Measurements from ENCODE around the gene DOK1. TPM values are rescaled to one million over a fixed set of nuclear protein-coding genes. Genes with fewer than 3 reads are reported as not detected.
A peak's percentile ranks its signal among the peaks of the same experiment; 100 is the strongest.

Gene DOK1
- total and polyA plus RNA-seq, 4 donors: 7.5 to 14.5 (median 12.6) TPM

- Histone ChIP-seq H3K4me1 (ENCODE audit: control insufficient read depth, insufficient read depth, low read length) (peaks cover 29% of the 10 kb centered on the region), H3K9me3 (ENCODE audit: control insufficient read depth, insufficient read depth, low read length) (no peaks in the 10 kb centered on the region), H3K27me3 (ENCODE audit: control insufficient read depth, insufficient read depth, low read length) (peaks cover 96% of the 10 kb centered on the region), H3K4me3 (ENCODE audit: low read depth, low read length) (no peak overlapping the region), H3K27ac (ENCODE audit: low read depth, low read length) (no peak overlapping the region), H3K36me3 (ENCODE audit: control insufficient read depth, insufficient read depth, low read length) (no peaks in the 10 kb centered on the region)
- DNase-seq (ENCODE audit: low read depth in 4 of 6, low spot score in 6 of 6): peak in 2 of 6 donors; percentile 38 to 42
- WGBS (ENCODE audit: insufficient coverage): 2% methylated on average over 52 of the region's 52 CpGs
Observed at GRCh38 chr2:74513605-74514367, 40.7 kb upstream of the DOK1 start.

- Histone ChIP-seq H3K4me1 (ENCODE audit: control insufficient read depth, insufficient read depth, low read length) (peaks cover 29% of the 10 kb centered on the region), H3K36me3 (ENCODE audit: control insufficient read depth, insufficient read depth, low read length) (no peaks in the 10 kb centered on the region), H3K9me3 (ENCODE audit: control insufficient read depth, insufficient read depth, low read length) (no peaks in the 10 kb centered on the region), H3K4me3 (ENCODE audit: low read depth, low read length) (no peak within 1 kb of the TSS), H3K27ac (ENCODE audit: low read depth, low read length) (no peak within 1 kb of the TSS), H3K27me3 (ENCODE audit: control insufficient read depth, insufficient read depth, low read length) (peaks cover 98% of the 10 kb centered on the region)
- under 1% methylated on average over 72 of the region's 82 CpGs for WGBS (ENCODE audit: insufficient coverage)
- peak in 1 of 6 donors; percentile 24 for DNase-seq (ENCODE audit: low read depth in 4 of 6, low spot score in 6 of 6)
Observed at GRCh38 chr2:74514368-74515270, 39.9 kb upstream of the DOK1 start, which contains the start of gene TLX2. TLX2 (plus strand) TSS chr2:74514450; CDS start chr2:74514807, 357 bp downstream.

- peaks cover 29% of the 10 kb centered on the region for H3K4me1 ChIP-seq (ENCODE audit: control insufficient read depth, insufficient read depth, low read length)
- H3K4me3 ChIP-seq (ENCODE audit: low read depth, low read length): no peak overlapping the region
- WGBS (ENCODE audit: insufficient coverage): 1% methylated on average over 52 of the region's 60 CpGs
- H3K27ac ChIP-seq (ENCODE audit: low read depth, low read length): no peak overlapping the region
- no peaks in the 10 kb centered on the region for H3K9me3 ChIP-seq (ENCODE audit: control insufficient read depth, insufficient read depth, low read length)
- peaks cover 98% of the 10 kb centered on the region for H3K27me3 ChIP-seq (ENCODE audit: control insufficient read depth, insufficient read depth, low read length)
- no peaks in the 10 kb centered on the region for H3K36me3 ChIP-seq (ENCODE audit: control insufficient read depth, insufficient read depth, low read length)
- peak in 1 of 6 donors; percentile 10 for DNase-seq (ENCODE audit: low read depth in 4 of 6, low spot score in 6 of 6)
Observed at GRCh38 chr2:74515271-74515980, 39.1 kb upstream of the DOK1 start.

GRCh38 chr2:74515981-74516633, 38.4 kb upstream of the DOK1 start:
- Histone ChIP-seq H3K36me3 (ENCODE audit: control insufficient read depth, insufficient read depth, low read length) (no peaks in the 10 kb centered on the region), H3K4me3 (ENCODE audit: low read depth, low read length) (no peak overlapping the region), H3K27me3 (ENCODE audit: control insufficient read depth, insufficient read depth, low read length) (peaks cover 95% of the 10 kb centered on the region), H3K27ac (ENCODE audit: low read depth, low read length) (no peak overlapping the region), H3K9me3 (ENCODE audit: control insufficient read depth, insufficient read depth, low read length) (no peaks in the 10 kb centered on the region), H3K4me1 (ENCODE audit: control insufficient read depth, insufficient read depth, low read length) (peaks cover 29% of the 10 kb centered on the region)
- peak in 2 of 6 donors; percentile 87 to 88 for DNase-seq (ENCODE audit: low read depth in 4 of 6, low spot score in 6 of 6)
- under 1% methylated on average over 72 of the region's 72 CpGs for WGBS (ENCODE audit: insufficient coverage)

GRCh38 chr2:74516650-74517049, 37.9 kb upstream of the DOK1 start:
- Histone ChIP-seq H3K4me3 (ENCODE audit: low read depth, low read length) (no peak overlapping the region), H3K4me1 (ENCODE audit: control insufficient read depth, insufficient read depth, low read length) (peaks cover 29% of the 10 kb centered on the region), H3K27me3 (ENCODE audit: control insufficient read depth, insufficient read depth, low read length) (peaks cover 90% of the 10 kb centered on the region), H3K9me3 (ENCODE audit: control insufficient read depth, insufficient read depth, low read length) (no peaks in the 10 kb centered on the region), H3K36me3 (ENCODE audit: control insufficient read depth, insufficient read depth, low read length) (no peaks in the 10 kb centered on the region), H3K27ac (ENCODE audit: low read depth, low read length) (no peak overlapping the region)
- 78% methylated on average over 11 of the region's 13 CpGs for WGBS (ENCODE audit: insufficient coverage)
- DNase-seq (ENCODE audit: low read depth in 4 of 6, low spot score in 6 of 6): no peak

GRCh38 chr2:74522516-74522915, 32.0 kb upstream of the DOK1 start:
- H3K27me3 ChIP-seq (ENCODE audit: control insufficient read depth, insufficient read depth, low read length): peaks cover 33% of the 10 kb centered on the region
- DNase-seq (ENCODE audit: low read depth in 4 of 6, low spot score in 6 of 6): no peak
- 79% methylated on average over 3 of the region's 3 CpGs for WGBS (ENCODE audit: insufficient coverage)
- peaks cover 20% of the 10 kb centered on the region for H3K36me3 ChIP-seq (ENCODE audit: control insufficient read depth, insufficient read depth, low read length)
- no peak overlapping the region for H3K4me3 ChIP-seq (ENCODE audit: low read depth, low read length)
- H3K4me1 ChIP-seq (ENCODE audit: control insufficient read depth, insufficient read depth, low read length): no peaks in the 10 kb centered on the region
- H3K9me3 ChIP-seq (ENCODE audit: control insufficient read depth, insufficient read depth, low read length): no peaks in the 10 kb centered on the region
- H3K27ac ChIP-seq (ENCODE audit: low read depth, low read length): no peak overlapping the region

- Histone ChIP-seq H3K9me3 (ENCODE audit: control insufficient read depth, insufficient read depth, low read length) (no peaks in the 10 kb centered on the region), H3K4me1 (ENCODE audit: control insufficient read depth, insufficient read depth, low read length) (peaks cover 11% of the 10 kb centered on the region), H3K27ac (ENCODE audit: low read depth, low read length) (no peak overlapping the region), H3K36me3 (ENCODE audit: control insufficient read depth, insufficient read depth, low read length) (peaks cover 31% of the 10 kb centered on the region), H3K4me3 (ENCODE audit: low read depth, low read length) (no peak overlapping the region), H3K27me3 (ENCODE audit: control insufficient read depth, insufficient read depth, low read length) (peaks cover 18% of the 10 kb centered on the region)
- WGBS (ENCODE audit: insufficient coverage): 87% methylated on average over 7 of the region's 9 CpGs
- DNase-seq (ENCODE audit: low read depth in 4 of 6, low spot score in 6 of 6): no peak
Observed at GRCh38 chr2:74524005-74524404, 30.5 kb upstream of the DOK1 start.

GRCh38 chr2:74524955-74525716, 29.4 kb upstream of the DOK1 start:
- Histone ChIP-seq H3K4me3 (ENCODE audit: low read depth, low read length) (no peak overlapping the region), H3K27ac (ENCODE audit: low read depth, low read length) (no peak overlapping the region), H3K27me3 (ENCODE audit: control insufficient read depth, insufficient read depth, low read length) (peaks cover 7% of the 10 kb centered on the region), H3K9me3 (ENCODE audit: control insufficient read depth, insufficient read depth, low read length) (no peaks in the 10 kb centered on the region), H3K36me3 (ENCODE audit: control insufficient read depth, insufficient read depth, low read length) (peaks cover 31% of the 10 kb centered on the region), H3K4me1 (ENCODE audit: control insufficient read depth, insufficient read depth, low read length) (peaks cover 13% of the 10 kb centered on the region)
- 93% methylated on average over 10 of the region's 10 CpGs for WGBS (ENCODE audit: insufficient coverage)
- no peak for DNase-seq (ENCODE audit: low read depth in 4 of 6, low spot score in 6 of 6)

Measured in spinal cord (tissue), 10 donors.